Caco-2 (cell line): Measurements from ENCODE around the gene ARID2. TPM values are rescaled to one million over a fixed set of nuclear protein-coding genes. Genes with fewer than 3 reads are reported as not detected.

ENCODE experiments used
- BruUV-seq: library from RNA; stranded (reverse); fragments of 400-500 nt; replicated peaks from 2 replicates; lab custom pipeline; 2021; lab: Mats Ljungman, UMichigan
- CTCF ChIA-PET: fragments of 300-600 bp; sonication (Branson Sonifier 250); formaldehyde crosslinking; loops from one replicate; lab custom pipeline; 2022; ENCODE audit warnings: antibody characterized with exemption; lab: Charles Lee
- POLR2A ChIA-PET: fragments of 300-600 bp; sonication (Branson Sonifier 250); formaldehyde crosslinking; loops from one replicate; lab custom pipeline; 2022; ENCODE audit warnings: antibody characterized with exemption; lab: Charles Lee
- DNase-seq, 2 experiments: peaks; one replicate each; pipeline versions ENCODE4 v3.0.0 to v3.0.0-alpha.2; 2020 to 2022
- H3K27me3 ChIP-seq: replicated peaks from 2 replicates; pipeline ENCODE4 v1.6.0; 2011; ENCODE audit warnings: low read length; ENCODE audit not compliant: control insufficient read depth, insufficient read depth
- H3K36me3 ChIP-seq: 2 replicates; pipeline ENCODE4 v1.5.1; 2011; ENCODE audit warnings: low read length; ENCODE audit not compliant: control insufficient read depth, insufficient read depth
- H3K4me1 ChIP-seq: fragments of 250-450 bp; sonication (Bioruptor Pico); 2 replicates; pipeline ENCODE4 v1.5.1; 2020; ENCODE audit warnings: mild to moderate bottlenecking
- H3K4me3 ChIP-seq: 2 replicates; pipeline ENCODE4 v1.5.1; 2011; ENCODE audit warnings: low read depth, mild to moderate bottlenecking, control low read depth, low read length
- H3K9me3 ChIP-seq: fragments of 250-450 bp; sonication (Bioruptor Pico); 2 replicates; pipeline ENCODE4 v1.5.1; 2020; ENCODE audit warnings: mild to moderate bottlenecking, moderate library complexity
- H3K27ac Mint-ChIP-seq: one replicate; pipeline ENCODE4 v1.8.0; 2022; ENCODE audit warnings: mixed read lengths; ENCODE audit not compliant: unreplicated experiment
- H3K27me3 Mint-ChIP-seq: one replicate; pipeline ENCODE4 v1.8.0; 2022; ENCODE audit warnings: mixed read lengths; ENCODE audit not compliant: insufficient read depth, unreplicated experiment
- H3K36me3 Mint-ChIP-seq: one replicate; pipeline ENCODE4 v1.8.0; 2022; ENCODE audit warnings: mild to moderate bottlenecking, mixed read lengths; ENCODE audit not compliant: insufficient read depth, unreplicated experiment
- H3K4me1 Mint-ChIP-seq: one replicate; pipeline ENCODE4 v1.8.0; 2022; ENCODE audit warnings: low read depth, mixed read lengths; ENCODE audit not compliant: unreplicated experiment
- H3K4me3 Mint-ChIP-seq: one replicate; pipeline ENCODE4 v1.8.0; 2022; ENCODE audit warnings: mild to moderate bottlenecking, moderate library complexity, mixed read lengths; ENCODE audit not compliant: unreplicated experiment
- H3K9me3 Mint-ChIP-seq: one replicate; pipeline ENCODE4 v1.8.0; 2022; ENCODE audit warnings: mixed read lengths; ENCODE audit not compliant: unreplicated experiment
- intact Hi-C: fragments of 100-400 bp; cut with micrococcal nuclease; formaldehyde crosslinking; loops from one replicate; pipeline ENCODE4 v1.10.0; 2022; ENCODE audit not compliant: unreplicated experiment
- total RNA-seq: library from RNA; stranded (reverse); gene quantifications from 2 replicates; pipeline ENCODE4 v1.2.3, GENCODE V29; 2022
- TF ChIP-seq, protein P1 (sequence below), 2 experiments: fragments of 200-600 bp in 1 of 2; IDR thresholded peaks; 1 replicate in 1 of 2; 2 replicates in 1 of 2; pipeline versions ENCODE4 v1.5.1 to v1.8.0; 2011 to 2022; ENCODE audit warnings: antibody characterized with exemption in 1 of 2, control low read depth in 1 of 2, inconsistent platforms in 1 of 2, low read depth in 1 of 2, low read length in 1 of 2, mild to moderate bottlenecking in 1 of 2, moderate library complexity in 1 of 2; ENCODE audit not compliant: insufficient read depth in 1 of 2, severe bottlenecking in 1 of 2, unreplicated experiment in 1 of 2

ARID2 gene
- total RNA-seq, 1 experiment from 2014 or later: 53.9 TPM

DNA sequence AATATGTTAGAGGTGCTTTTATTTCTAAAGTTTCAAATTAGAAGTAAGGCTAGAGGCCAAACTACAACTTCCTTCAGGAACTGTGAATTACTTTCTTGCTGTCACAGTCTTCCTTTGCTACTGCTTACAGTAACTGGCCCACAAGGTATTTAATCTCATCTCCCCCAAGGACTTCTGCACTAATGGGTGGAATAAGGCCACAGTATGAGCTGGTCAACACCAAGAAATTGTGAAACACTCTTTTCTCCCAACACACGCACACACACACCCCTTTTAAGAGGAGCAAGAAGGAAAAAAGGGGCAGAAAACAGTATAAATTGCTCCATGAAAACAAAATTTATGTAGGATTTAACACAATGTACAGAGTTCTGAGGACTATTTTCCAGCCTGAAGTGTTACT lies 215.3 kb downstream of the ARID2 start:
- ChIA-PET CTCF (no interaction called here), POLR2A (interaction anchor here (0.5 kb wide), 1 partner anchor 10 kb away, joined by 3 read pairs; no protein-coding TSS in a partner anchor)
- Histone ChIP-seq H3K27me3 (no peaks in the 10 kb centered on the region), H3K4me1 (no peaks in the 10 kb centered on the region; the same call in 1 of the 2 replicates), H3K36me3 (peaks cover 3% of the 10 kb centered on the region), H3K4me3 (no peak overlapping the region), H3K9me3 (no peaks in the 10 kb centered on the region)
- Mint-ChIP-seq H3K4me1 (peaks cover 21% of the 10 kb centered on the region), H3K36me3 (peaks cover 87% of the 10 kb centered on the region), H3K27ac (no peak overlapping the region), H3K9me3 (no peaks in the 10 kb centered on the region), H3K27me3 (no peaks in the 10 kb centered on the region), H3K4me3 (no peak overlapping the region)
- intact Hi-C loops: no loop called here
- no peak for DNase-seq
- TF ChIP-seq, protein P1, sequence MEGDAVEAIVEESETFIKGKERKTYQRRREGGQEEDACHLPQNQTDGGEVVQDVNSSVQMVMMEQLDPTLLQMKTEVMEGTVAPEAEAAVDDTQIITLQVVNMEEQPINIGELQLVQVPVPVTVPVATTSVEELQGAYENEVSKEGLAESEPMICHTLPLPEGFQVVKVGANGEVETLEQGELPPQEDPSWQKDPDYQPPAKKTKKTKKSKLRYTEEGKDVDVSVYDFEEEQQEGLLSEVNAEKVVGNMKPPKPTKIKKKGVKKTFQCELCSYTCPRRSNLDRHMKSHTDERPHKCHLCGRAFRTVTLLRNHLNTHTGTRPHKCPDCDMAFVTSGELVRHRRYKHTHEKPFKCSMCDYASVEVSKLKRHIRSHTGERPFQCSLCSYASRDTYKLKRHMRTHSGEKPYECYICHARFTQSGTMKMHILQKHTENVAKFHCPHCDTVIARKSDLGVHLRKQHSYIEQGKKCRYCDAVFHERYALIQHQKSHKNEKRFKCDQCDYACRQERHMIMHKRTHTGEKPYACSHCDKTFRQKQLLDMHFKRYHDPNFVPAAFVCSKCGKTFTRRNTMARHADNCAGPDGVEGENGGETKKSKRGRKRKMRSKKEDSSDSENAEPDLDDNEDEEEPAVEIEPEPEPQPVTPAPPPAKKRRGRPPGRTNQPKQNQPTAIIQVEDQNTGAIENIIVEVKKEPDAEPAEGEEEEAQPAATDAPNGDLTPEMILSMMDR (IDR thresholded peaks at IDR 0.05; ENCODE audit: insufficient read depth in 1 of 2, low read depth in 1 of 2, low read length in 1 of 2, severe bottlenecking in 1 of 2, unreplicated experiment in 1 of 2): no peak
- BruUV-seq: no TSS peak

DNA sequence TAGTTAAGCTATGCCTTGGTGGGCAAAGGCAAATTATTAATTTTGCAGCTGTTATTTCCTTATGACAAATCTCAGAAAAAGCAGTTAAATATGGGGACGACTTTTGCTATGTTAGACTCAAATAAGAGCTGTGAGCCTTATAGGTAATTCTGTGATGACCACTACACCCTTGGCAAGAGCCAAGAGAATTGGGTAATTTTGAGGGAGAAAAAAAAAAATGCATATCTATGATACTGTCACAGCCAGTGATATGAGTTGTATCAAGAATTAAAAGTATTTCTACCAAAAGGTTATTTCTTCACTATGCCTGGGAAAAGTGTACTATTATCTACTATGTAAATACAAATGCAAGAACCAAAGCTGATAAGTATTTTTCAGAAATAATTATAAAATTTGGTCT lies 216.9 kb downstream of the ARID2 start:
- DNase-seq: no peak
- Histone ChIP-seq H3K4me1 (no peaks in the 10 kb centered on the region), H3K9me3 (no peaks in the 10 kb centered on the region), H3K4me3 (no peak overlapping the region), H3K36me3 (peaks cover 3% of the 10 kb centered on the region), H3K27me3 (no peaks in the 10 kb centered on the region)
- Mint-ChIP-seq H3K4me3 (no peak overlapping the region), H3K9me3 (no peaks in the 10 kb centered on the region), H3K4me1 (peaks cover 21% of the 10 kb centered on the region), H3K27ac (no peak overlapping the region), H3K36me3 (peaks cover 87% of the 10 kb centered on the region), H3K27me3 (no peaks in the 10 kb centered on the region)
- no TSS peak for BruUV-seq
- ChIA-PET POLR2A (no interaction called here), CTCF (no interaction called here)
- intact Hi-C loops: no loop called here
- TF ChIP-seq, protein P1 (IDR thresholded peaks at IDR 0.05; ENCODE audit: insufficient read depth in 1 of 2, low read depth in 1 of 2, low read length in 1 of 2, severe bottlenecking in 1 of 2, unreplicated experiment in 1 of 2): no peak

DNA sequence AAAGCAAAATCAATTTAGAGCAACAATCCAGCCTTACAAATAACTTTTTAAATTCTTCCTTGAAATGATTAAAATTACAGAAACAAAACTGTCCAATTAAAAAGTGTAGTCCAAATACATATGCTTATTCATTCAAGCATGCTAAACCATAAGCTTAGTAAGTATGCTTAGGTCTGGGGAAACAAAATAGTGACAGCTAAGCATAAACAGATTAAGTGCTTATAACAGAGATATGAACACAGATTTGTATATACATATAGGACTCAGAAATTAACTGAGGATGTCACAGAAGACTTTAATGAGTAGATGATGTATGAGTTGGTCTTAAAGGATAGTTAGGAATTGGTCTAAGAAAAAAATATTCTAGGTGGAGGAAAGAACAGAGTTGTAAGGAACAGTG lies 219.0 kb downstream of the ARID2 start:
- no peaks in the 10 kb centered on the region for H3K4me1 ChIP-seq
- CTCF ChIA-PET: no interaction called here
- BruUV-seq: no TSS peak
- no peaks in the 10 kb centered on the region for H3K27me3 ChIP-seq
- no peaks in the 10 kb centered on the region for H3K9me3 ChIP-seq
- H3K9me3 Mint-ChIP-seq: no peaks in the 10 kb centered on the region
- H3K4me1 Mint-ChIP-seq: peaks cover 18% of the 10 kb centered on the region
- no peaks in the 10 kb centered on the region for H3K27me3 Mint-ChIP-seq
- no peak overlapping the region for H3K27ac Mint-ChIP-seq
- H3K36me3 ChIP-seq: peaks cover 1% of the 10 kb centered on the region; the same call in 1 of the 2 replicates
- TF ChIP-seq, protein P1 (IDR thresholded peaks at IDR 0.05; ENCODE audit: insufficient read depth in 1 of 2, low read depth in 1 of 2, low read length in 1 of 2, severe bottlenecking in 1 of 2, unreplicated experiment in 1 of 2): no peak
- no peak overlapping the region for H3K4me3 Mint-ChIP-seq
- intact Hi-C loops: no loop called here
- no peak overlapping the region for H3K4me3 ChIP-seq
- peaks cover 80% of the 10 kb centered on the region for H3K36me3 Mint-ChIP-seq
- POLR2A ChIA-PET: no interaction called here
- no peak for DNase-seq
